DOHH2 (cell line): ENCODE results near the gene EZH2.

Source experiments
- H3F3A ChIP-seq: fragments of 200-600 bp; sonication (generic), shearing (Covaris generic); 2 replicates; pipeline ENCODE4 v1.6.0; 2016; ENCODE audit warnings: antibody characterized with exemption, mild to moderate bottlenecking; ENCODE audit not compliant: control insufficient read depth, insufficient read depth
- H3K27ac ChIP-seq: fragments of 200-600 bp; sonication (generic); 2 replicates; pipeline ENCODE4 v1.5.1; 2014; ENCODE audit warnings: low read depth, mild to moderate bottlenecking, low read length, moderate library complexity
- H3K27me3 ChIP-seq: fragments of 200-600 bp; sonication (generic); 2 replicates; pipeline ENCODE4 v1.6.1; 2014; ENCODE audit warnings: mild to moderate bottlenecking, low read length, mixed read lengths; ENCODE audit not compliant: control insufficient read depth
- H3K36me3 ChIP-seq: fragments of 200-600 bp; sonication (generic); 2 replicates; pipeline ENCODE4 v1.6.1; 2014; ENCODE audit warnings: mild to moderate bottlenecking, low read length, moderate library complexity, mixed read lengths; ENCODE audit not compliant: control insufficient read depth
- H3K4me1 ChIP-seq: fragments of 200-600 bp; sonication (generic); 2 replicates; pipeline ENCODE4 v1.6.1; 2014; ENCODE audit warnings: mild to moderate bottlenecking, low read length, mixed read lengths; ENCODE audit not compliant: control insufficient read depth
- H3K4me2 ChIP-seq: fragments of 200-600 bp; sonication (generic); 2 replicates; pipeline ENCODE4 v1.6.0; 2014; ENCODE audit warnings: mild to moderate bottlenecking, low read length, moderate library complexity
- H3K4me3 ChIP-seq: fragments of 200-600 bp; sonication (generic); 2 replicates; pipeline ENCODE4 v1.5.1; 2014; ENCODE audit warnings: mild to moderate bottlenecking, low read length, mixed read lengths
- H3K79me2 ChIP-seq: fragments of 200-600 bp; sonication (generic); 2 replicates; pipeline ENCODE4 v1.6.1; 2014; ENCODE audit warnings: mild to moderate bottlenecking, low read length, mixed read lengths; ENCODE audit not compliant: control insufficient read depth
- H3K9me2 ChIP-seq: fragments of 200-600 bp; sonication (generic); replicated peaks from 2 replicates; pipeline ENCODE4 v1.6.1; 2014; ENCODE audit warnings: mild to moderate bottlenecking, low read length, mixed read lengths; ENCODE audit not compliant: control insufficient read depth
- H3K9me3 ChIP-seq: fragments of 200-600 bp; sonication (generic); 2 replicates; pipeline ENCODE4 v1.6.1; 2014; ENCODE audit warnings: antibody characterized with exemption, low read length, mixed read lengths; ENCODE audit not compliant: control insufficient read depth, insufficient read depth
- H4K20me1 ChIP-seq: fragments of 200-600 bp; sonication (generic); 2 replicates; pipeline ENCODE4 v1.6.0; 2014; ENCODE audit warnings: low read depth, mild to moderate bottlenecking, antibody characterized with exemption, low read length, moderate library complexity; ENCODE audit not compliant: control insufficient read depth, insufficient read depth
- EZH2phosphoT487 ChIP-seq: fragments of 200-600 bp; sonication (generic); IDR thresholded peaks from 2 replicates; pipeline ENCODE4 v1.6.1; 2017; ENCODE audit warnings: borderline replicate concordance, mild to moderate bottlenecking, antibody characterized with exemption, low read length, moderate library complexity, mixed read lengths
- TF ChIP-seq, protein P1 (sequence below): fragments of 200-600 bp; sonication (generic); IDR thresholded peaks from one replicate; pipeline ENCODE4 v1.5.1; 2014; ENCODE audit warnings: antibody characterized with exemption, mild to moderate bottlenecking, low read depth, low read length; ENCODE audit not compliant: poor library complexity, severe bottlenecking

The EZH2 gene

GRCh38 chr7:148830897-148831692 is 53.0 kb downstream of the EZH2 start:
- no peaks in the 10 kb centered on the region for H3K9me3 ChIP-seq
- H3K4me3 ChIP-seq = no peak overlapping the region
- H3F3A ChIP-seq = peaks cover 14% of the 10 kb centered on the region
- H4K20me1 ChIP-seq = peaks cover 7% of the 10 kb centered on the region
- peaks cover 91% of the 10 kb centered on the region for H3K36me3 ChIP-seq
- H3K9me2 ChIP-seq = no peaks in the 10 kb centered on the region
- H3K4me2 ChIP-seq = no peak overlapping the region
- TF ChIP-seq, protein P1, sequence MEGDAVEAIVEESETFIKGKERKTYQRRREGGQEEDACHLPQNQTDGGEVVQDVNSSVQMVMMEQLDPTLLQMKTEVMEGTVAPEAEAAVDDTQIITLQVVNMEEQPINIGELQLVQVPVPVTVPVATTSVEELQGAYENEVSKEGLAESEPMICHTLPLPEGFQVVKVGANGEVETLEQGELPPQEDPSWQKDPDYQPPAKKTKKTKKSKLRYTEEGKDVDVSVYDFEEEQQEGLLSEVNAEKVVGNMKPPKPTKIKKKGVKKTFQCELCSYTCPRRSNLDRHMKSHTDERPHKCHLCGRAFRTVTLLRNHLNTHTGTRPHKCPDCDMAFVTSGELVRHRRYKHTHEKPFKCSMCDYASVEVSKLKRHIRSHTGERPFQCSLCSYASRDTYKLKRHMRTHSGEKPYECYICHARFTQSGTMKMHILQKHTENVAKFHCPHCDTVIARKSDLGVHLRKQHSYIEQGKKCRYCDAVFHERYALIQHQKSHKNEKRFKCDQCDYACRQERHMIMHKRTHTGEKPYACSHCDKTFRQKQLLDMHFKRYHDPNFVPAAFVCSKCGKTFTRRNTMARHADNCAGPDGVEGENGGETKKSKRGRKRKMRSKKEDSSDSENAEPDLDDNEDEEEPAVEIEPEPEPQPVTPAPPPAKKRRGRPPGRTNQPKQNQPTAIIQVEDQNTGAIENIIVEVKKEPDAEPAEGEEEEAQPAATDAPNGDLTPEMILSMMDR = no peak
- TF ChIP-seq EZH2phosphoT487 = no peak
- no peaks in the 10 kb centered on the region for H3K27me3 ChIP-seq
- no peak overlapping the region for H3K27ac ChIP-seq
- no peaks in the 10 kb centered on the region for H3K4me1 ChIP-seq
- peaks cover 55% of the 10 kb centered on the region for H3K79me2 ChIP-seq

GRCh38 chr7:148828965-148829364 is 55.1 kb downstream of the EZH2 start:
- Histone ChIP-seq H3K79me2 (peaks cover 37% of the 10 kb centered on the region), H3K4me3 (no peak overlapping the region), H3K27me3 (no peaks in the 10 kb centered on the region), H3K4me1 (no peaks in the 10 kb centered on the region), H3K9me3 (no peaks in the 10 kb centered on the region), H3K4me2 (no peak overlapping the region), H3K36me3 (peaks cover 90% of the 10 kb centered on the region), H3K27ac (no peak overlapping the region), H4K20me1 (no peaks in the 10 kb centered on the region), H3F3A (peaks cover 11% of the 10 kb centered on the region), H3K9me2 (no peaks in the 10 kb centered on the region)
- TF ChIP-seq, protein P1 = no peak
- no peak for TF ChIP-seq EZH2phosphoT487

DNA sequence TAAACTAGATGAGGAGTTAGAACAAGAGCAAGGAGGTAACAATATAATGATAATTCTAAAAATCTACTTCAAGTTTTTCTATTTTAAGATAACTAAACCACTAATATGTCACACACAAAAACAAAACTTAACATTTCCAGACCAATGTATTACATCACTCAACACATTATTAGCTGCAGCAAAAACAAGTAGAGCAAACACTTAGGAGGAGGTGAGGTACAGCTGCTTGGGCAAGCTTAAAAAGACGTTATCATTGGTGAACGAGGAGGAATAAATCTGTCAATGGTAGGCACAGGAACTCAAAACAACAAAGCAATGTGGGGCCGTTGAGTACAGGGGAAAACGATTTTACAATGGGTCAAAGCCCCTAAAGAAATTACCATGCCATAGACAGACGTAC is 58.8 kb downstream of the EZH2 start:
- H3K27me3 ChIP-seq = no peaks in the 10 kb centered on the region
- peaks cover 16% of the 10 kb centered on the region for H3K79me2 ChIP-seq
- H3K4me2 ChIP-seq = no peak overlapping the region
- TF ChIP-seq, protein P1 = no peak
- no peak for TF ChIP-seq EZH2phosphoT487
- no peaks in the 10 kb centered on the region for H3K9me2 ChIP-seq
- no peaks in the 10 kb centered on the region for H3K9me3 ChIP-seq
- peaks cover 93% of the 10 kb centered on the region for H3K36me3 ChIP-seq
- H4K20me1 ChIP-seq = no peaks in the 10 kb centered on the region
- no peak overlapping the region for H3K4me3 ChIP-seq
- no peak overlapping the region for H3K27ac ChIP-seq
- no peaks in the 10 kb centered on the region for H3K4me1 ChIP-seq
- H3F3A ChIP-seq = peaks cover 16% of the 10 kb centered on the region
